Measurements from ENCODE around the gene TMEM120A.

The TMEM120A gene

GRCh38 chr7:75980430-75981202 lies 13.8 kb downstream of the TMEM120A start:
- DNase-seq (ENCODE audit: low read depth), result no peak
- no peak overlapping the region for H3K4me3 ChIP-seq (ENCODE audit: low read depth, low read length)
- no peak for TF ChIP-seq POLR2A (IDR thresholded peaks at IDR 0.05; ENCODE audit: extremely low read depth, insufficient read length)
- TF ChIP-seq, protein P1, sequence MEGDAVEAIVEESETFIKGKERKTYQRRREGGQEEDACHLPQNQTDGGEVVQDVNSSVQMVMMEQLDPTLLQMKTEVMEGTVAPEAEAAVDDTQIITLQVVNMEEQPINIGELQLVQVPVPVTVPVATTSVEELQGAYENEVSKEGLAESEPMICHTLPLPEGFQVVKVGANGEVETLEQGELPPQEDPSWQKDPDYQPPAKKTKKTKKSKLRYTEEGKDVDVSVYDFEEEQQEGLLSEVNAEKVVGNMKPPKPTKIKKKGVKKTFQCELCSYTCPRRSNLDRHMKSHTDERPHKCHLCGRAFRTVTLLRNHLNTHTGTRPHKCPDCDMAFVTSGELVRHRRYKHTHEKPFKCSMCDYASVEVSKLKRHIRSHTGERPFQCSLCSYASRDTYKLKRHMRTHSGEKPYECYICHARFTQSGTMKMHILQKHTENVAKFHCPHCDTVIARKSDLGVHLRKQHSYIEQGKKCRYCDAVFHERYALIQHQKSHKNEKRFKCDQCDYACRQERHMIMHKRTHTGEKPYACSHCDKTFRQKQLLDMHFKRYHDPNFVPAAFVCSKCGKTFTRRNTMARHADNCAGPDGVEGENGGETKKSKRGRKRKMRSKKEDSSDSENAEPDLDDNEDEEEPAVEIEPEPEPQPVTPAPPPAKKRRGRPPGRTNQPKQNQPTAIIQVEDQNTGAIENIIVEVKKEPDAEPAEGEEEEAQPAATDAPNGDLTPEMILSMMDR (IDR thresholded peaks at IDR 0.05; ENCODE audit: low read depth, low read length), result no peak
- no peak for TF ChIP-seq MAX (IDR thresholded peaks at IDR 0.05; ENCODE audit: low read depth, low read length)
- no peak for TF ChIP-seq MYC (IDR thresholded peaks at IDR 0.05; ENCODE audit: low read depth, low read length)

GRCh38 chr7:75979759-75980429 lies 14.5 kb downstream of the TMEM120A start:
- DNase-seq (ENCODE audit: low read depth), result no peak
- H3K4me3 ChIP-seq (ENCODE audit: low read depth, low read length), result no peak overlapping the region
- no peak for TF ChIP-seq MAX (IDR thresholded peaks at IDR 0.05; ENCODE audit: low read depth, low read length)
- TF ChIP-seq, protein P1 (IDR thresholded peaks at IDR 0.05; ENCODE audit: low read depth, low read length), result no peak
- TF ChIP-seq POLR2A (IDR thresholded peaks at IDR 0.05; ENCODE audit: extremely low read depth, insufficient read length), result no peak
- no peak for TF ChIP-seq MYC (IDR thresholded peaks at IDR 0.05; ENCODE audit: low read depth, low read length)

- H3K4me3 ChIP-seq (ENCODE audit: low read depth, low read length), result no peak overlapping the region
- no peak for TF ChIP-seq MYC (IDR thresholded peaks at IDR 0.05; ENCODE audit: low read depth, low read length)
- no peak for TF ChIP-seq POLR2A (IDR thresholded peaks at IDR 0.05; ENCODE audit: extremely low read depth, insufficient read length)
- no peak for TF ChIP-seq MAX (IDR thresholded peaks at IDR 0.05; ENCODE audit: low read depth, low read length)
- TF ChIP-seq, protein P1 (IDR thresholded peaks at IDR 0.05; ENCODE audit: low read depth, low read length), result no peak
- no peak for DNase-seq (ENCODE audit: low read depth)
Measured at GRCh38 chr7:75977743-75978142, 16.7 kb downstream of the TMEM120A start.

GRCh38 chr7:75971961-75972763 lies 22.2 kb downstream of the TMEM120A start:
- H3K4me3 ChIP-seq (ENCODE audit: low read depth, low read length), result no peak overlapping the region
- TF ChIP-seq, protein P1 (IDR thresholded peaks at IDR 0.05; ENCODE audit: low read depth, low read length), result peak; percentile 29
- TF ChIP-seq POLR2A (IDR thresholded peaks at IDR 0.05; ENCODE audit: extremely low read depth, insufficient read length), result no peak
- DNase-seq (ENCODE audit: low read depth), result peak; percentile 86

GRCh38 chr7:75971309-75971960 lies 23.0 kb downstream of the TMEM120A start:
- TF ChIP-seq MAX (IDR thresholded peaks at IDR 0.05; ENCODE audit: low read depth, low read length) (no peak), POLR2A (IDR thresholded peaks at IDR 0.05; ENCODE audit: extremely low read depth, insufficient read length) (no peak), MYC (IDR thresholded peaks at IDR 0.05; ENCODE audit: low read depth, low read length) (no peak)
- TF ChIP-seq, protein P1 (IDR thresholded peaks at IDR 0.05; ENCODE audit: low read depth, low read length), result no peak
- no peak for DNase-seq (ENCODE audit: low read depth)
- no peak overlapping the region for H3K4me3 ChIP-seq (ENCODE audit: low read depth, low read length)
